Ovary (tissue), 3 donors: ENCODE measurements around the gene S100A6.

ENCODE experiments used
- CTCF ChIP-seq, 3 donors: fragments of 450-650 bp in 2 of 3; fragments of 200-600 bp in 1 of 3; IDR thresholded peaks; one replicate each; pipeline versions ENCODE4 v1.5.1 to v1.8.0; 2016 to 2022; ENCODE audit warnings: antibody characterized with exemption in 3 of 3, mild to moderate bottlenecking in 1 of 3
- POLR2A ChIP-seq: fragments of 450-650 bp; IDR thresholded peaks from one replicate; pipeline ENCODE4 v1.6.1; 2017; ENCODE audit warnings: antibody characterized with exemption, mild to moderate bottlenecking, moderate library complexity
- donor health status: DM: no; HTN: no; CAD: no.

GRCh38 chr1:153535242-153536011 lies at the start of gene S100A6:
- no peak for TF ChIP-seq POLR2A
- no peak for TF ChIP-seq CTCF (IDR thresholded peaks at IDR 0.05)
